ENCODE data around the gene MGA.
"Not testable (repeated sequence)": the region's sequence is repeated elsewhere in the genome, so short reads cannot be mapped to it uniquely, and the experiment has no call there.

The MGA gene

GRCh38 chr15:41716864-41717263 is 56.7 kb downstream of the MGA start:
- DNase-seq (ENCODE audit: low read depth) = no peak

GRCh38 chr15:41727143-41727542 is 66.9 kb downstream of the MGA start:
- DNase-seq (ENCODE audit: low read depth) = no peak

GRCh38 chr15:41728061-41728460 is 67.9 kb downstream of the MGA start:
- not testable (repeated sequence) for DNase-seq (ENCODE audit: low read depth)

GRCh38 chr15:41730543-41730942 is 70.3 kb downstream of the MGA start:
- no peak for DNase-seq (ENCODE audit: low read depth)

- DNase-seq (ENCODE audit: low read depth) = no peak
Measured at GRCh38 chr15:41732483-41732882, 72.3 kb downstream of the MGA start.

- no peak for DNase-seq (ENCODE audit: low read depth)
Measured at GRCh38 chr15:41734079-41734478, 73.9 kb downstream of the MGA start.

GRCh38 chr15:41735046-41735445 is 74.8 kb downstream of the MGA start:
- no peak for DNase-seq (ENCODE audit: low read depth)

GRCh38 chr15:41735492-41735891 is 75.3 kb downstream of the MGA start:
- DNase-seq (ENCODE audit: low read depth) = not testable (repeated sequence)

- no peak for DNase-seq (ENCODE audit: low read depth)
Measured at GRCh38 chr15:41746802-41747201, 86.6 kb downstream of the MGA start.

- DNase-seq (ENCODE audit: low read depth) = no peak
Measured at GRCh38 chr15:41756198-41756597, 96.0 kb downstream of the MGA start.

- DNase-seq (ENCODE audit: low read depth) = peak; percentile 48
Measured at GRCh38 chr15:41772720-41773331, 112.6 kb downstream of the MGA start.

GRCh38 chr15:41773332-41773728 is 113.1 kb downstream of the MGA start:
- DNase-seq (ENCODE audit: low read depth) = no peak

- DNase-seq (ENCODE audit: low read depth) = no peak
Measured at GRCh38 chr15:41773729-41774061, 113.5 kb downstream of the MGA start.

- DNase-seq (ENCODE audit: low read depth) = peak; percentile 97
Measured at GRCh38 chr15:41774062-41774881, 114.1 kb downstream of the MGA start, which contains the start of gene MAPKBP1. MAPKBP1 (plus strand) TSS chr15:41774484; CDS start chr15:41775276, 792 bp downstream.

GRCh38 chr15:41774882-41775417 is 114.7 kb downstream of the MGA start:
- DNase-seq (ENCODE audit: low read depth) = no peak

GRCh38 chr15:41775651-41776050 is 115.4 kb downstream of the MGA start:
- DNase-seq (ENCODE audit: low read depth) = no peak

GRCh38 chr15:41777421-41777973 is 117.3 kb downstream of the MGA start:
- DNase-seq (ENCODE audit: low read depth) = no peak

GRCh38 chr15:41778521-41778920 is 118.3 kb downstream of the MGA start:
- DNase-seq (ENCODE audit: low read depth) = no peak

- no peak for DNase-seq (ENCODE audit: low read depth)
Measured at GRCh38 chr15:41779662-41780157, 119.5 kb downstream of the MGA start.

GRCh38 chr15:41780266-41780665 is 120.1 kb downstream of the MGA start:
- DNase-seq (ENCODE audit: low read depth) = no peak

GRCh38 chr15:41780727-41781126 is 120.5 kb downstream of the MGA start:
- no peak for DNase-seq (ENCODE audit: low read depth)

- DNase-seq (ENCODE audit: low read depth) = no peak
Measured at GRCh38 chr15:41782371-41783282, 122.4 kb downstream of the MGA start.
